Activated T-cell treated with anti-CD3 and anti-CD28 coated beads for 24 hours (primary cell): Measurements from ENCODE around the gene CACNA2D3.

Experiments used
- DNase-seq: peaks from one replicate; pipeline ENCODE4 v3.0.0-alpha.2; 2020; ENCODE audit warnings: low read depth

CACNA2D3 gene

GRCh38 chr3:54341811-54342210, 219.5 kb downstream of the CACNA2D3 start:
- DNase-seq: no peak

GRCh38 chr3:54342676-54343075, 220.3 kb downstream of the CACNA2D3 start:
- DNase-seq: no peak

GRCh38 chr3:54343495-54343894, 221.1 kb downstream of the CACNA2D3 start:
- no peak for DNase-seq

- no peak for DNase-seq
These were observed 222.4 kb downstream of the CACNA2D3 start for GRCh38 chr3:54344601-54345231.

GRCh38 chr3:54345847-54346375, 223.6 kb downstream of the CACNA2D3 start:
- DNase-seq: no peak

- no peak for DNase-seq
These were observed 224.7 kb downstream of the CACNA2D3 start for GRCh38 chr3:54347060-54347459.

GRCh38 chr3:54347933-54348332, 225.6 kb downstream of the CACNA2D3 start:
- DNase-seq: no peak

GRCh38 chr3:54349231-54349652, 226.9 kb downstream of the CACNA2D3 start:
- DNase-seq: no peak

- no peak for DNase-seq
These were observed 227.3 kb downstream of the CACNA2D3 start for GRCh38 chr3:54349691-54350090.

- no peak for DNase-seq
These were observed 231.2 kb downstream of the CACNA2D3 start for GRCh38 chr3:54353546-54353945.

- DNase-seq: no peak
These were observed 231.6 kb downstream of the CACNA2D3 start for GRCh38 chr3:54353946-54354345.

GRCh38 chr3:54355800-54356199, 233.4 kb downstream of the CACNA2D3 start:
- DNase-seq: no peak

GRCh38 chr3:54356261-54357045, 234.1 kb downstream of the CACNA2D3 start:
- DNase-seq: no peak

GRCh38 chr3:54357301-54357700, 234.9 kb downstream of the CACNA2D3 start:
- DNase-seq: no peak

GRCh38 chr3:54358316-54358715, 236.0 kb downstream of the CACNA2D3 start:
- no peak for DNase-seq

GRCh38 chr3:54358969-54359694, 236.8 kb downstream of the CACNA2D3 start:
- DNase-seq: no peak

GRCh38 chr3:54360320-54360719, 238.0 kb downstream of the CACNA2D3 start:
- DNase-seq: no peak

- no peak for DNase-seq
These were observed 239.5 kb downstream of the CACNA2D3 start for GRCh38 chr3:54361746-54362283.

- DNase-seq: no peak
These were observed 243.8 kb downstream of the CACNA2D3 start for GRCh38 chr3:54366007-54366750.

- DNase-seq: no peak
These were observed 244.5 kb downstream of the CACNA2D3 start for GRCh38 chr3:54366839-54367238.

GRCh38 chr3:54372232-54372631, 249.9 kb downstream of the CACNA2D3 start:
- DNase-seq: no peak
